Measurements from ENCODE around the gene RHOBTB1. TPM values are rescaled to one million over a fixed set of nuclear protein-coding genes. Genes with fewer than 3 reads are reported as not detected.

RHOBTB1 gene
- total RNA-seq, 2 experiments from 2014 or later: 0.06 to 0.07 TPM

DNA sequence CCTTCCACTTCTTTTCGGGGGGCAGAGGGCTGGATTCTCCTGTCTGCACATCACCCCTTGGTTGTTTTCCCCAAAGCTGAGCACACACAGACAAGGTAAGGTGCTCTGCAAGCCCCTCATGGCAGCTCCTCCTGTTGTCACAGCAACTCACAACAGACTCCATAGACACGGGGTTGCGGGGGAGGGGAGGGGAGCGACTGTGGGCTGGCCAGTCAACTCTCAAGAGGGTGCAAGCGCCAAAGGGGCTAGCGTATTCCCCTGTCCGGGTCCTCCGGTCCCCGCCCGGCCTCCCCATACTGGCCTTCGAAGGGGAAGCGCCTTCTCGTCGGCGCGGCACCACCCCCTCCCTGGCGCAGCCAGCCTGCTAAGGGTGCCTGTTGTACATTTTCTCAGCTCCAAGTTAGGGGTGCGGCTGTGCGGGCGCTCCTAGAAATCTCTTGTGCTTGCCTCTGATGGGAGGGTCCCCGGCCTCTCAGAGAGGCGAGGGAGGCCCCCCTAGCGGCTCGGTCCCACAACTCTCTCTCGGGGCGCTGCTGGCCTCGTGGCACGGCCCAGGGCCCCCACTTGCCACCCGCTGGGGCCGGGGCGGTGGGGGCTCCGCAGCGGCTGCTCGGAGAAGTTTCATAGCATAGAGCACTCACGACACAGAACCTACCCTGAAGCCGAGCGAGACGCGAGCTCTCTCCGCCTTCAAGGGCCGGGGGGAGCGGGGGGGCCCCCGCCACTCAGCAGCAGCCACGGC, 498 bp downstream of the RHOBTB1 start:
- H3K4me1 Mint-ChIP-seq: peaks cover 13% of the 10 kb centered on the region
- H3K36me3 Mint-ChIP-seq (ENCODE audit: low read depth): peaks cover 2% of the 10 kb centered on the region
- ChIA-PET POLR2A (no interaction called here), CTCF (no interaction called here)
- H3K27ac Mint-ChIP-seq: no peak overlapping the region
- H3K9me3 Mint-ChIP-seq: no peaks in the 10 kb centered on the region
- peak overlapping the region; percentile 52 for H3K4me3 Mint-ChIP-seq
- H3K27me3 Mint-ChIP-seq: peaks cover 78% of the 10 kb centered on the region
- peak; percentile 29 for DNase-seq

GRCh38 chr10:60942788-60943315, 1.1 kb downstream of the RHOBTB1 start:
- CTCF ChIA-PET: interaction anchor here (0.6 kb wide), 1 partner anchor 956 kb away, joined by 3 read pairs; no protein-coding TSS in a partner anchor
- POLR2A ChIA-PET: no interaction called here

GRCh38 chr10:60942134-60942787, 1.7 kb downstream of the RHOBTB1 start:
- Mint-ChIP-seq H3K36me3 (ENCODE audit: low read depth) (peaks cover 2% of the 10 kb centered on the region), H3K27ac (no peak overlapping the region), H3K27me3 (peaks cover 74% of the 10 kb centered on the region), H3K4me3 (peak overlapping the region; percentile 52), H3K9me3 (no peaks in the 10 kb centered on the region), H3K4me1 (peaks cover 13% of the 10 kb centered on the region)
- POLR2A ChIA-PET: no interaction called here
- CTCF ChIA-PET: interaction anchor here (0.6 kb wide), 1 partner anchor 957 kb away, joined by 3 read pairs; no protein-coding TSS in a partner anchor
- DNase-seq: no peak

More at GRCh38 chr10:60942788-60943315, 1.1 kb downstream of the RHOBTB1 start:
- peaks cover 77% of the 10 kb centered on the region for H3K27me3 Mint-ChIP-seq
- peaks cover 2% of the 10 kb centered on the region for H3K36me3 Mint-ChIP-seq (ENCODE audit: low read depth)
- H3K27ac Mint-ChIP-seq: no peak overlapping the region
- DNase-seq: peak; percentile 56
- H3K4me1 Mint-ChIP-seq: peaks cover 13% of the 10 kb centered on the region
- H3K4me3 Mint-ChIP-seq: peak overlapping the region; percentile 52
- no peaks in the 10 kb centered on the region for H3K9me3 Mint-ChIP-seq

- Mint-ChIP-seq H3K4me1 (peaks cover 13% of the 10 kb centered on the region), H3K27ac (no peak overlapping the region), H3K9me3 (no peaks in the 10 kb centered on the region), H3K36me3 (ENCODE audit: low read depth) (peaks cover 2% of the 10 kb centered on the region), H3K27me3 (peaks cover 63% of the 10 kb centered on the region), H3K4me3 (no peak overlapping the region)
- ChIA-PET POLR2A (no interaction called here), CTCF (no interaction called here)
- DNase-seq: no peak
Measured at GRCh38 chr10:60940446-60940845, 3.5 kb downstream of the RHOBTB1 start.

GRCh38 chr10:60937784-60938654, 6.0 kb downstream of the RHOBTB1 start:
- Mint-ChIP-seq H3K9me3 (no peaks in the 10 kb centered on the region), H3K4me3 (no peak overlapping the region), H3K27me3 (peaks cover 48% of the 10 kb centered on the region), H3K27ac (no peak overlapping the region), H3K4me1 (peaks cover 8% of the 10 kb centered on the region), H3K36me3 (ENCODE audit: low read depth) (no peaks in the 10 kb centered on the region)
- no peak for DNase-seq
- ChIA-PET POLR2A (no interaction called here), CTCF (interaction anchor here (1.0 kb wide), 1 partner anchor 22 kb away, joined by 3 read pairs; no protein-coding TSS in a partner anchor)

DNA sequence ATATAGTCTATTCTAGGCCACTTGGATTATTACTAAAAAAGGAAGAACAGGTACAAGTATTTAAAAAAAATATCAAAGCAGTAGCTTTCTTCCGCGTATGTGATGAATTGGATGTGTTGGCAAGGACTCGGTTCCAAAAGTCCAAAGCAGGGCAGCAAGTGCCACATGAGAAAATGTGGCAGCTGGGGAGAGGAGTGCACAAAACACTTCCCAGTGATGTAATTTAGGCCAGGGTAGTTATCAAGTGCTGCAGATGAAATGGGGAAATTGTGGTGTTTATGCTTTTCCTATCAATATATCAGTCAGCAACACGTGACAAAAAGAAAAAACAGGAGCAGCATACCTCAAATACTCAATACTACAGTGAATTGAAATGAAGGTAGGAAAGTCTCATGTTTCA, 7.0 kb downstream of the RHOBTB1 start:
- CTCF ChIA-PET: interaction anchor here (1.0 kb wide), 1 partner anchor 23 kb away, joined by 3 read pairs; no protein-coding TSS in a partner anchor
- no peak overlapping the region for H3K27ac Mint-ChIP-seq

DNA sequence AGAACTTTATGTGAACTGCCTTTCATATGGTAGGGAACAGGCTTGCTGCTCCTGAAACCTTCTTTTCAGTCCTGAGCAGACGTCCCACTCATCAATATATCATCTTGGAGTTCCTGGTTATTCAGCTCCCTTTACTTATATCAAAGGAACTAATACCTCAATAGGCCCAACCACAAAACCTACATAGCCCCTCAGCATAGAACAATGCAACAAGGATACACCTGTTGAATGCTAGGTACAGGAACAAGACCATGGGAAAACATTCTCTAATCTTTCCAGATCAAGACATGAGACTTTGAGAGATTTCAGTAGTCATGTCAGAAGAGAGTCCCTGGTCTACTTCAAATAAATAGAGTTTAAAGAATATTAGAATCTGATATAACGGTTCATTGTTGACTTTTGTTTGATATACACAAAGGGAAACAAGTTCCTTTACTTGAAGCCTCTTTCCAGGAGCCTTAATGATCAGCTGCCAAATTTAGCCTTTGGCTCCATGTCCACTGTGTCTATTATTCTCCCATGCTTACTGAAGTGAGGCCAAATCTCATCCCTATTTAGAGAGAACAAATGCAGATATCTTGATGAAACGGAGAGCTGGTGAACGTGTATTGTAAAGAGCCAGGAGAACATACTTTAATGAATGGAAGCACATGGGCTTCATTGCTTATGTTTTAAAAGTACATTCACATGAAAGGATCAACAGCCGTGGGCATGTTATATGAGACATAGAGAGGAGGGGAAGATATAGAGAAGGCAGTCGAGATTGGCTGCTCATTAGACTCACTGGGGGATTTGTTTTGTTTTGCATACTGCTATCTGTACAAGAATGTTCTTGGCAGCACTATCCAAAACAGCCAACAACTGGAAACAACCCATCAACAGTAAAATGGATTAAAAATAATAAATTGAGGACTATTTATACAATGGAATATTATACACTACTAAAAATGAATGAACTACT, 9.5 kb downstream of the RHOBTB1 start:
- H3K27me3 Mint-ChIP-seq: peaks cover 22% of the 10 kb centered on the region
- DNase-seq: no peak
- ChIA-PET CTCF (no interaction called here), POLR2A (no interaction called here)
- H3K27ac Mint-ChIP-seq: no peak overlapping the region
- no peaks in the 10 kb centered on the region for H3K36me3 Mint-ChIP-seq (ENCODE audit: low read depth)
- H3K4me3 Mint-ChIP-seq: no peak overlapping the region
- no peaks in the 10 kb centered on the region for H3K9me3 Mint-ChIP-seq
- H3K4me1 Mint-ChIP-seq: no peaks in the 10 kb centered on the region

More for the DNA sequence above, 7.0 kb downstream of the RHOBTB1 start:
- Mint-ChIP-seq H3K27me3 (peaks cover 40% of the 10 kb centered on the region), H3K4me3 (no peak overlapping the region), H3K36me3 (ENCODE audit: low read depth) (no peaks in the 10 kb centered on the region), H3K9me3 (no peaks in the 10 kb centered on the region), H3K4me1 (no peaks in the 10 kb centered on the region)
- POLR2A ChIA-PET: no interaction called here
- no peak for DNase-seq

GRCh38 chr10:60932756-60933155, 11.2 kb downstream of the RHOBTB1 start:
- POLR2A ChIA-PET: no interaction called here
- Mint-ChIP-seq H3K27me3 (peaks cover 10% of the 10 kb centered on the region), H3K4me1 (no peaks in the 10 kb centered on the region), H3K36me3 (ENCODE audit: low read depth) (no peaks in the 10 kb centered on the region), H3K9me3 (peaks cover 7% of the 10 kb centered on the region), H3K27ac (no peak overlapping the region), H3K4me3 (no peak overlapping the region)
- CTCF ChIA-PET: no interaction called here
- no peak for DNase-seq

DNA sequence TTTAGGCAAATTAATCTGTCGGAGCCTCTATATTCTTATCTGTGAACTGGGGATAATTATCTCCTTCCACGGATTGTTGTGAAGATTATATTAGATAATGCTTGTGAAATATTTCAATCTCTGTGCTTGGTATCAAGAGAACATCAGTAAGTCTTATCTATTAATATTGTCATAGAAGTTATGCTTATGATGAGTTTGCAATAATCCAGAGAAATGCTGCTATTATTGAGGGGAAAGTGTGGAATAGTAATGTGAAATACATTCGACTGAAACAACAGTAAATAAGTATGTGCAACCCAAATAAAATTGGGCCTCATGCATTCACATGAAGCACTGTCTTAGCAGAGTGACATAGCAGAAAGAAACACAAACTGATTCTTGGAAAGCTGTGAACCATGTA, 13.7 kb downstream of the RHOBTB1 start:
- no peak for DNase-seq
- Mint-ChIP-seq H3K4me1 (no peaks in the 10 kb centered on the region), H3K4me3 (no peak overlapping the region), H3K27ac (no peak overlapping the region), H3K36me3 (ENCODE audit: low read depth) (no peaks in the 10 kb centered on the region), H3K9me3 (peaks cover 9% of the 10 kb centered on the region), H3K27me3 (peaks cover 5% of the 10 kb centered on the region)
- CTCF ChIA-PET: no interaction called here
- POLR2A ChIA-PET: no interaction called here

DNA sequence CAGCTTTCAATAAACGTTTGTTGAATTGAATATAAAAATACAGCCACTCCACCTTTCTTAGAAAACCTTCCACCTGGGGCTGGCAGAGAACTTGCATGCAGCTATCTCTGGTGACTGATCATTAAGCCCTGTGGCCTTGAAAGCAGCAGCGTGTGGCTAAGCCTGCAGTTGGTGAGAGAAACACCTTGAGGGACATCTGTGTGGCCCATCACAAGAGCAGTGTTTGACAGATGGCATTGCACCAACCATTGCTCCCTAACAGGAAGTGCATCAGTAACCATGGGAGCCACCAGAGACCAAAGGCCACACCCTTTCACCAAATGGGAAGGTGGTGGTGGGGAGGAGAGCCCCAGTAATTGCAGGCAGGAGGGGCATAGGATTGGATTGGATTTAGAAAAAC, 22.4 kb downstream of the RHOBTB1 start:
- Mint-ChIP-seq H3K27ac (no peak overlapping the region), H3K4me1 (peaks cover 7% of the 10 kb centered on the region), H3K27me3 (peaks cover 18% of the 10 kb centered on the region), H3K4me3 (no peak overlapping the region), H3K36me3 (ENCODE audit: low read depth) (no peaks in the 10 kb centered on the region), H3K9me3 (peaks cover 2% of the 10 kb centered on the region)
- ChIA-PET POLR2A (no interaction called here), CTCF (no interaction called here)
- no peak for DNase-seq

DNA sequence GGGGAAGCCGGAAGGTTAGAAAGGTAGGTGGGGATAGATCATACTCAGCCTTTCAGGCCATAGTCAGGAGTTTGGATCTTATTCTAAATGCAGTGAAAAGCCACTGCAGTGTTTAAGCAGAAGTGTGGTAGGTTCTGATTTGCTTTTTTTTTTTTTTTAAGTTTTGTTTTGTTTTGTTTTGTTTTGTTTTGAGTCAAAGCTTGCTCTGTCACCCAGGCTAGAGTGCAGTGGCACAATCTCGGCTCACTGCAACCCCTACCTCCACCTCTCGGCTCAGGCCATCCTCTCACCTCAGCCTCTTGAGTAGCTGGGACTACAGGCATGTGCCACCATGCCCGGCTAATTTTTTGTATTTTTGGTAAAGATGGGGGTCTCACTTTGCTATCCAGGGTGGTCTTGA, 23.5 kb downstream of the RHOBTB1 start:
- H3K27me3 Mint-ChIP-seq: peaks cover 18% of the 10 kb centered on the region
- H3K27ac Mint-ChIP-seq: no peak overlapping the region

DNA sequence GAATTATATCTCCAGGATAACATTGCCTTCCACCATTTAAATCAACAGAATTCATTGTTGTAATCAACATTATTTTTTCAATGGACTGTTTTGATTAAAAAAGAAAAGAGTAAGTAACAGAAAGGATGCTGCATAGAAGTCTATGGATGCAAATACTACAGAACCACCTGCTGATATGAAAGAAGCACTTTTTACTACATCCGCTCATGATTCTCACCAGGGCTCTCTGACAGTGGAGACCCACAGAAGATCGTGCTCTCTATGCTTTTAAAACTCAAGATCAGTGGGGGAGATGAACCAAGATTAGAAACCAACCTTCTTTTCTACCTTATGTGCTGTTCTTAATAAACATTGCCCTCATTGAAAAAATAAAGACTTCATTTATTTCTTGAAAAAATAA, 24.4 kb downstream of the RHOBTB1 start:
- ChIA-PET POLR2A (no interaction called here), CTCF (no interaction called here)
- no peaks in the 10 kb centered on the region for H3K36me3 Mint-ChIP-seq (ENCODE audit: low read depth)
- no peak overlapping the region for H3K27ac Mint-ChIP-seq
- H3K4me3 Mint-ChIP-seq: no peak overlapping the region
- H3K27me3 Mint-ChIP-seq: peaks cover 15% of the 10 kb centered on the region
- no peak for DNase-seq
- peaks cover 2% of the 10 kb centered on the region for H3K9me3 Mint-ChIP-seq
- peaks cover 7% of the 10 kb centered on the region for H3K4me1 Mint-ChIP-seq

More for the DNA sequence above, 23.5 kb downstream of the RHOBTB1 start:
- DNase-seq: no peak
- Mint-ChIP-seq H3K9me3 (peaks cover 2% of the 10 kb centered on the region), H3K4me3 (no peak overlapping the region), H3K36me3 (ENCODE audit: low read depth) (no peaks in the 10 kb centered on the region), H3K4me1 (peaks cover 7% of the 10 kb centered on the region)
- ChIA-PET POLR2A (no interaction called here), CTCF (interaction anchor here (0.6 kb wide), 1 partner anchor 1266 kb away, joined by 6 read pairs; no protein-coding TSS in a partner anchor)
